HUES64 (cell line): ENCODE measurements around the gene PPP1R3E.

Experiments
- H3K27ac ChIP-seq: 2 replicates; pipeline ENCODE4 v1.7.0; 2013; ENCODE audit warnings: low read depth, low read length, inconsistent platforms
- H3K27me3 ChIP-seq: 2 replicates; pipeline ENCODE4 v1.6.1; 2013; ENCODE audit warnings: mild to moderate bottlenecking, low read length; ENCODE audit not compliant: insufficient read depth
- H3K36me3 ChIP-seq: 2 replicates; pipeline ENCODE4 v1.6.1; 2013; ENCODE audit warnings: mild to moderate bottlenecking, low read length; ENCODE audit not compliant: insufficient read depth
- H3K4me1 ChIP-seq: 2 replicates; pipeline ENCODE4 v1.6.1; 2013; ENCODE audit warnings: mild to moderate bottlenecking, low read length, moderate library complexity; ENCODE audit not compliant: insufficient read depth
- H3K4me3 ChIP-seq: 2 replicates; pipeline ENCODE4 v1.5.1; 2013; ENCODE audit warnings: mild to moderate bottlenecking, low read length, moderate library complexity
- H3K9ac ChIP-seq: 2 replicates; pipeline ENCODE4 v1.6.1; 2013; ENCODE audit warnings: mild to moderate bottlenecking, low read depth, low read length
- H3K9me3 ChIP-seq: 2 replicates; pipeline ENCODE4 v1.6.1; 2013; ENCODE audit warnings: low read depth, low read length; ENCODE audit not compliant: insufficient read depth
- WGBS: fragments of 150-250, 120-280 bp; methylation state at CpG from one replicate; pipeline ENCODE4 v1.1.7; 2013; ENCODE audit warnings: missing lambda C conversion rate; 5-methylcytosine and 5-hydroxymethylcytosine counted together

PPP1R3E gene

DNA sequence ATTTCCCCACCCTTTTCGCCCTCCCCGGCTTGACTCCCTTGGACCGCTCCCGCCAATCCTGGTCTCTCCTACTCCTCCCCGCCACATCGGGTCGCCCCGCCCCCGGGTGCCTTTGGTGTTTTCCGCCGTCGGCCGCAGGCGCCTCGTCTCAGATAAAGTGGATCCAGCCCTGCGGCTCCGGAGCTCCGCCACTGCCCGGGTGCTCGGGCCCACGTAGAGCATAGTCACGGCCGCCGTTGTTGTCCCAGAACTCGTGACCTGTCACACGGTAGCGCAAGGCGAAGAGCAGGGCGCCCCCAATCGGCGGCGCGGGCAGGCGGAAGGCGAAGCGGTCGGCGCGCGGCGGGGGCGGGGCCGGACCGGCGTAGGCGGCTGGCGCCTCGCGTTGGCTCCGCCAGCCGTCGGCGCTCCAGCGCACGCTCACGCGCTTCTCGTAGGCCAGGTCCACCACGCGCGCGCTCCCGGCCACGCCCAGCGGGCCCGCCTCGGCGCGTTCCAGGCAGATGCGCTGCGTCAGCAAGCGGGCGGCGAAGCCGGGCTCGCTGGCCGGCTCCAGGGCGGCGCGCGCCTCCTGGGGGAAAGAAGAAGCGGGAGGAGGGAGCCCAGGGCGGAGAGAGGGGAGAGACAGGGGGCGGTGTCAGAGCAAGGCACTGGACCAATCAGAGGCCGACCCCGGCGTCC, 1.2 kb downstream of the PPP1R3E start:
- Histone ChIP-seq H3K4me1 (peaks cover 11% of the 10 kb centered on the region; the same call in 1 of the 2 replicates), H3K36me3 (no peaks in the 10 kb centered on the region), H3K9ac (peak overlapping the region; percentile 87), H3K27me3 (peaks cover 65% of the 10 kb centered on the region), H3K27ac (peak overlapping the region; percentile 96), H3K9me3 (no peaks in the 10 kb centered on the region), H3K4me3 (peak overlapping the region; percentile 90)
- WGBS, result under 1% methylated on average over 87 of the region's 87 CpGs

DNA sequence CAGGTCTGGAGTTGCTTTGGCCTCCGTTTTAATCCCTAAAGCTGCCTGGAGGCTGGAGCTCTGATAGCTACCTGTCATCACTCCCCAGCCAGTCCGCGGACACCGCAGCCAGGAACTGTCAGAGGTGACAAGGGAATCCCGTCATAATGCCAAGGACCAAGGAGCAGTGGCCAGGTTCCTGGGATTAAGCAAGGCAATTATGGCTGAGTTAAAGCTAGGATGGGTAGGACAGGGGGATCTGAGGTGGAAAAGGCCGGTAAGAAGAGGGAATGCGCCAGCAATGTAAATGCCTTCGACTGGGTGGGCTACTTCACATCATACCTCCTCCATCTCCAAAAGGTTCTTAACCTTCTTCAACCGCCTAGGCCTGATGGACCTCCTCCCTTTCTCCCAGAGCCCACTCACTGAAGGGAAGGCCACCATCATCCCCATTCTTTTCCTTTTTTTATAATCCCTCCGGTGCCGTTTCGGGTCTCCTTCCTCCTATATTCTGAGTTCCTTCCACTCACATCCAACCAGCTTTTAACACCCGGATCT, 1.9 kb downstream of the PPP1R3E start:
- no peak overlapping the region for H3K27ac ChIP-seq
- peak overlapping the region; percentile 90 for H3K4me3 ChIP-seq
- peaks cover 71% of the 10 kb centered on the region for H3K27me3 ChIP-seq
- peak overlapping the region; percentile 67; the same call in 1 of the 2 replicates for H3K9ac ChIP-seq
- no peaks in the 10 kb centered on the region for H3K9me3 ChIP-seq
- WGBS, result 11% methylated on average over 13 of the region's 13 CpGs
- no peaks in the 10 kb centered on the region for H3K36me3 ChIP-seq
- H3K4me1 ChIP-seq, result peaks cover 7% of the 10 kb centered on the region; the same call in 1 of the 2 replicates

DNA sequence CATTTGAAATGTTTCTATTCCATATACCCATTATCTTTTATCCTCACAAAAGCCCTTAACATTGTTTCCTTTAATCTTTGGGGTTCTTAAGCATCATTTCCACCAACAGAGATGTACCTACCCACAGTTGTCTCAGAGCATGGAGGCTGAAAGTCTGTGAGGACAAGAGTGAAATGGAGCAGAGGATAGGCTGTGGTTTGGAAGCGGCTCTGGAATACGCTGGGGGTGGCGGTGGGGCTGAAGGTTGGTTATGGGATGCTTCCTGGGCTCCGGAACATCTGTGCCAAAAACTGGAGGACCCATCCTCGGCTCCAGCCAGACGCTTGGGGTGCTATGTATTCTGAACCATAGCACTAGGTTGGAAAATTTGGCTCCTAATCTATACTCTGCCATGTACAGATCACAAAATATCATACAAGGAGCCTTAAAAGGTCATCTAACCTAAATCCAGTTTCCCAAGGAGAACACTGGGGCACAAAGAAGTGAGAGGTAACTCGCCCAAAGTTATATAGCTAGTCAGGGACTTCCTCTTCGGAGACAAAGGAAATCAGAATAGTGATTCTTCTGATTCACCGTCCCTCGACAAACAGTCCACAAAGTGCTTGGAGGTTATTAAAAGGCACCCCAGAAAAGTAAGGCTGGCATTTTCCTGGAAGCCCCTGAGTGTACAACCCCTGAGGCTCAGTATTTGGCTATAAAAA, 2.5 kb downstream of the PPP1R3E start:
- H3K36me3 ChIP-seq, result no peaks in the 10 kb centered on the region
- peaks cover 77% of the 10 kb centered on the region for H3K27me3 ChIP-seq
- H3K27ac ChIP-seq, result no peak overlapping the region
- WGBS, result 89% methylated on average over 10 of the region's 10 CpGs
- peaks cover 5% of the 10 kb centered on the region; the same call in 1 of the 2 replicates for H3K4me1 ChIP-seq
- peak overlapping the region; percentile 67; the same call in 1 of the 2 replicates for H3K9ac ChIP-seq
- no peaks in the 10 kb centered on the region for H3K9me3 ChIP-seq
- H3K4me3 ChIP-seq, result peak overlapping the region; percentile 90

DNA sequence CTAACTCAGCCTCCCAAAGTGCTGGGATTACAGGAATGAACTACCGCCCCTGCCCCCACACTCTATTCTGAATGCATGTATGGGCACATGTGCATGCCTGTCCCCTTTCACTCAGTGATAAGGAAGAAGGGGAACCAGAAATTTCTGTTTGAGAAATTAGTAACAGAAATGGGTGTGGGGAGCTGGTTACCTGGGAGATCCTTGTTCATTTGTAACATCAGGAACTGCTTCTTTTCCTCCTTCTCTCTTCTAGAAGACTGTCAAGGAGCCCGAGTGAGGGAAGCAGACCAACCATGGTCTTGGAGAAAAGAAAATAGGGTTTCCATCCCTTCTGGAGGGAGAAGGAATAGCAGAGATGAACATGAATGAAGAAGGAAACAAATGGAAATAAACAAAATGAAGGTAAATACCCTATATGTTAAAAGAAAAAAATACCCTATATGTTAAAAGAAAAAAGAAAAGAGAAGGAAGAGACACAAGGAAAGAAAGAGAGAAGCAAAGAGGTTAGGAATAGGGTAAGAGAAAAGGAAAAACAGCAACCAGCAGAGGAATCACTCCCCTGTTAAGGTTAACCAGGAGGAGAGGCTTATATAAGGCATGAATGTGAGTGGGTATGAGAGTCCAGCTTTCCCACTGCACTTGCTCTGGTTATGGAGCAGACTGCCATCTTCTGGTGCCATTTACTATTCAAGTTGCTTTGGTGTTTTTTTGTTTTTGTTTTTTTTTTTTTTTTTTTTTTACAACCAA, 3.3 kb downstream of the PPP1R3E start:
- Histone ChIP-seq H3K27me3 (peaks cover 79% of the 10 kb centered on the region), H3K9ac (no peak overlapping the region), H3K4me3 (no peak overlapping the region), H3K27ac (no peak overlapping the region), H3K4me1 (peaks cover 5% of the 10 kb centered on the region; the same call in 1 of the 2 replicates), H3K36me3 (no peaks in the 10 kb centered on the region), H3K9me3 (no peaks in the 10 kb centered on the region)
- 100% methylated on average over 2 of the region's 2 CpGs for WGBS

DNA sequence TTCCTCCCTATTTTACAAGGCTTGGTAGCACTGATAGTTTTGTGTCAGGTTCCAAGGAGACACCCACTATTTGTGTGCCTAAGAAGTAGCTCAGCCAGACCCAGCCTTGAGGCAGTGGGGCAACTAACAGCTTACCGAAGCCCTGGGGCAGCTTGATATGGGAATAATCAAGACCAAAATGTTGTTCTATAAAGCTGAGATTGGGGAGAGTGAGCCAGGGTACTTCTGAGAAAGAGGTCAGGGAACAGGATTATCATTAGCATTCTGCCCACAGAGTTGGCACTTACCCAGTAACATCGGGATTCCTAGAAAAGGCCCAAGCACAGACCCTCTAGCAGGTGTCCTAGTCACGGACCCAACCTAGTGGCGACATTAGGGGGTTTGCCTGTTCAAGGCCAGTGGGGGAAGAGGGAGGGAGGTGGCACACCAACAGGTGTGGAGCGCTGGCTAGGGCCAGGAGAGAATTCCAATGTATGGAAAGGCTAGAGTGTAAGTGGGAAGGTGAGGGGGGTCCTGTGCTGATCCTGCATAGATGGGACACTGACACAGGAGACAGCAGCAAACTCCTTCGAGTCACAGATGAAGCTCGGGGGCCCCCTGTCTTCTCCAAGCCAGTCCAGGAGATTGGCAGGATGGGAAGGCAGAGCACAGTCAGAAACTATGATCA, 4.9 kb downstream of the PPP1R3E start:
- Histone ChIP-seq H3K36me3 (no peaks in the 10 kb centered on the region), H3K9me3 (no peaks in the 10 kb centered on the region), H3K4me3 (no peak overlapping the region), H3K9ac (no peak overlapping the region), H3K27me3 (peaks cover 80% of the 10 kb centered on the region), H3K4me1 (peaks cover 5% of the 10 kb centered on the region; the same call in 1 of the 2 replicates), H3K27ac (no peak overlapping the region)
- WGBS, result 89% methylated on average over 7 of the region's 7 CpGs

DNA sequence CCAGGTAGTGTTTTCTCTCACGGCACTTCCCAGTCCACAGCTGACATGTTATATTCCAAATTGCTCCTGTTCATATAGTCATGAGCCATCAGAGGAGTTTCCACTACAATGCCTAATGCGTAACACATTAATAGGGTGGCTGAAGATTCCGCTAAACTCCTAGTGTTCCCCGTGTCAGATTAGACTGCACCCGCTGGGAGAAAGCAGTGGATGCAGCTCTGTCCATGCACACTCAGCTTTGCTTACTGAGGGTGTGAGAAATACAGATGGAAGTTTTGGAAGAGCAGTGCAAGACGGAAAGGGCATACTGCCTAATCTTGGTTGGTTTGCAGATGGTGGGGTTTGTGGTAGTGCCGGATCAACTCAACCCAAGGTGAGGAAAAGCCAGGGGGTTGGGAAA, 5.6 kb downstream of the PPP1R3E start:
- Histone ChIP-seq H3K4me1 (peaks cover 5% of the 10 kb centered on the region; the same call in 1 of the 2 replicates), H3K27ac (no peak overlapping the region), H3K27me3 (peaks cover 87% of the 10 kb centered on the region), H3K36me3 (no peaks in the 10 kb centered on the region), H3K9me3 (no peaks in the 10 kb centered on the region), H3K4me3 (no peak overlapping the region), H3K9ac (no peak overlapping the region)
- WGBS, result 84% methylated on average over 7 of the region's 7 CpGs

DNA sequence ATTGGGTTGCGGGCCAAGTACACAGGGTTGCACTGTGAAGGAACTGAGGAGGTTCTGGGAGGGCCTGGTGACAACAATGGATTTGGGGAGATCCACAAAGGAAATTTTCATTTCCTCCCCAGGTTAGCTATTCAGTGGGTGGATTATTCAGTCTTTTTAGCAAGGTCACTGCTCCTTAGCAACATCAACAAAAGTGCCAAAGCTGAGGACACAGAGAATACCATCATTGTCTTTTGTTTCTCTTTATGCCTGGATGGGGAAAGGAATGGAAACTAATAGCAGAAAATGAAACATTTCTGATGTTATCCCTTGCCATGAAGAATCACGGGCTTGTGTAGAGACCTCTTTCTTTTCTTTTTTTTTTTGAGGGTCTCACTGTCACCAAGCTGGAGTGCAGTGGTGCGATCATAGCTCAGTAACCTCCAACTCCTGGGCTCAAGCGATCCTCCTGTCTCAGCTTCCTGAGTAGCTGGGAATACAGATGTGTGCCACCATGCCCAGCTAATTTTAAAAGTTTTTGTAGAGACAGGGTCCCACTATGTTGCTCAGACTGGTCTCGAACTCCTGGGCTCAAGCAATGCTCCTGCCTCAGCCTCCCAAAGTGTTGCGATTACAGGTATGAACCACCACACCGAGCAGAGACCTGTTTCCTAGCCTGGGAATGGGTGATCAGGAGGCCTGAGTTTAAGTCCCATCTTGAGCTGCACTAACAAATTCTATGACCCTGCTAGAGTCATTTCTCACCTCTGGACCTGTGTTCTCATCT, 6.5 kb downstream of the PPP1R3E start:
- Histone ChIP-seq H3K27me3 (peaks cover 96% of the 10 kb centered on the region), H3K4me3 (no peak overlapping the region), H3K27ac (no peak overlapping the region), H3K9me3 (no peaks in the 10 kb centered on the region), H3K9ac (no peak overlapping the region), H3K36me3 (no peaks in the 10 kb centered on the region), H3K4me1 (peaks cover 5% of the 10 kb centered on the region; the same call in 1 of the 2 replicates)
- WGBS, result 90% methylated on average over 7 of the region's 7 CpGs

DNA sequence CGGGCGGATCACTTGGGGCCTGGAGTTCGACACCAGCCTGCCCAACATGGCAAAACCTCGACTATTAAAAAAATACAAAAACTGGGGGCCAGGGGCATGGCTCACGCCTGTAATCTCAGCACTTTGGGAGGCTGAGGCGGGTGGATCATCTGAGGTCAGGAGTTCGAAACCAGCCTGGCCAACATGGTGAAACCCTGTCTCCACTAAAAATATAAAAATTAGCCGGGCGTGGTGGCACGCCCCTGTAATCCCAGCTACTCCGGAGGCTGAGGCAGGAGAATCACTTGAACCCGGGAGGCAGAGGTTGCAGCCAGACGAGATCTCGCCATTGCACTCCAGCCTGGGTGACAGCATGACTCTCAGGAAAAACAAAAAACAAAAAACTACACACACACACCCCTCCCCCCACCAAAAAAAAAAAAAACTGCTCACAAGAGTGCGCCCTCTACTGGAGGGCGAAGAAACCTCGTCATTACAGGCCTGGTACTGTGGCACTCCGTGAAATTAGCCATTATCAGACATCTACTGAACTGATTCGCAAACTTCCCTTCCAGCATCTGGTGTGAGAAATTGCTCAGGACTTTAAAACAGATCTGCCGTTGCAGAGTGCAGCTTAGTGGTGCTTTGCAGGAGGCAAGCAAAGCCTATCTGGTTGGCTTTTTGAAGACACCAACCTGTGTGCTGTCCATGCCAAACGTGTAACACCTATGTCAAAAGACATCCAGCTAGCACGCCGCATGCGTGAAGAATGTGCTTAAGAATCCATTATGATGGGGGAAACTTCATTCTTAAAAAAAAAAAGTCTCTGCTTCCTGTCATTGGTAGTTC, 7.7 kb downstream of the PPP1R3E start:
- no peak overlapping the region for H3K4me3 ChIP-seq
- no peak overlapping the region for H3K9ac ChIP-seq
- H3K4me1 ChIP-seq, result no peaks in the 10 kb centered on the region; the same call in 1 of the 2 replicates
- 33% methylated on average over 24 of the region's 24 CpGs for WGBS
- no peak overlapping the region for H3K27ac ChIP-seq
- no peaks in the 10 kb centered on the region for H3K36me3 ChIP-seq
- peaks cover 98% of the 10 kb centered on the region for H3K27me3 ChIP-seq
- no peaks in the 10 kb centered on the region for H3K9me3 ChIP-seq

DNA sequence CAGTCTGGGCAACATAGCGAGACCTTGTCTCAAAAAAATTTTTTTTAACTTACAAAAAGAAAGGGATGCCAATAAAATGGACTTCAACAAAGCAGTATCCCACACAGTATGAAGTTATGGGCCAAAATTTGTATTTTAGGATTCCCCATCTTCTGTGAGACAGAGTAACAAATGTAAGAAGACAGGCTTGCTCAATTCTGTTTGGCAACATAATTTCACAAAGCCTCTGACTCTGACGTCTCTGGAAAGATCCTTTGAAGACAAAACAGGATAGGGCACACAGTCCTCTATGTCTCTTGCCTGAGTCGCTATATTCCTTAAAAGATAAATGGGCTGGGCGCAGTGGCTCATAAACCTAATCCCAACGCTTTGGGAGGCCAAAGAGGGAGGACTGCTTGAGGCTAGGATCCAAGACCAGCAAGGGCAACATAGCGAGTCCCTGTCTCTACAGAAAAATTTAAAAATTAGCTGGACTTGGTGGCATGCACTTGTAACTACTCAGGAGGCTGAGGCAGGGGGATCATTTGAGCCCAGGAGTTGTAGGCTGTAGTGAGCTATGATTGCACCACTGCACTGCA, 15.7 kb downstream of the PPP1R3E start:
- Histone ChIP-seq H3K9ac (peak overlapping the region; percentile 68; the same call in 1 of the 2 replicates), H3K27ac (no peak overlapping the region)
- WGBS, result 81% methylated on average over 5 of the region's 6 CpGs

More for the DNA sequence above, 15.7 kb downstream of the PPP1R3E start:
- peak overlapping the region; percentile 89 for H3K4me3 ChIP-seq
- H3K36me3 ChIP-seq, result no peaks in the 10 kb centered on the region; the same call in 1 of the 2 replicates
- H3K27me3 ChIP-seq, result peaks cover 62% of the 10 kb centered on the region
- H3K4me1 ChIP-seq, result peaks cover 12% of the 10 kb centered on the region; the same call in 1 of the 2 replicates
- H3K9me3 ChIP-seq, result no peaks in the 10 kb centered on the region
